PC-3 (cell line): ENCODE measurements around the gene ETV1. TPM values are rescaled to one million over a fixed set of nuclear protein-coding genes. Genes with fewer than 3 reads are reported as not detected.

ENCODE experiments used
- ATAC-seq: fragments of 200-7000 bp; cut with Tn5 transposase; 2 replicates; pipeline ENCODE4 v1.9.1; 2020; ENCODE audit warnings: mild to moderate bottlenecking, moderate library complexity
- BruUV-seq: library from RNA; stranded (reverse); fragments of 400-500 nt; replicated peaks from 2 replicates; lab custom pipeline; 2021; lab: Mats Ljungman, UMichigan
- CTCF ChIA-PET: fragments of 300-600 bp; sonication (Branson Sonifier 250); formaldehyde crosslinking; loops from one replicate; lab custom pipeline; 2022; ENCODE audit warnings: antibody characterized with exemption; lab: Charles Lee
- POLR2A ChIA-PET: fragments of 300-600 bp; sonication (Branson Sonifier 250); formaldehyde crosslinking; loops from one replicate; lab custom pipeline; 2022; ENCODE audit warnings: antibody characterized with exemption; ENCODE audit not compliant: unreplicated experiment; lab: Charles Lee
- DNase-seq: peaks from one replicate; pipeline ENCODE4 v3.0.0-alpha.2; 2015
- H2AFZ ChIP-seq: fragments of 300-600 bp; sonication (generic); 2 replicates; pipeline ENCODE4 v1.6.0; 2016; ENCODE audit warnings: antibody characterized with exemption, low read length
- H3F3A ChIP-seq: fragments of 300-600 bp; sonication (generic); one replicate; pipeline ENCODE4 v1.6.0; 2017; ENCODE audit warnings: antibody characterized with exemption, low read length, control low read depth, mild to moderate bottlenecking; ENCODE audit not compliant: unreplicated experiment
- H3K27ac ChIP-seq: fragments of 300-600 bp; sonication (generic); 2 replicates; pipeline ENCODE4 v1.5.1; 2016; ENCODE audit warnings: mild to moderate bottlenecking, low read length
- H3K27me3 ChIP-seq: fragments of 300-600 bp; sonication (generic); 2 replicates; pipeline ENCODE4 v1.6.1; 2016; ENCODE audit warnings: low read length, mixed read lengths
- H3K36me3 ChIP-seq: fragments of 300-600 bp; sonication (generic); 2 replicates; pipeline ENCODE4 v1.6.1; 2016; ENCODE audit warnings: low read depth, mixed run types, low read length, mixed read lengths
- H3K4me1 ChIP-seq: fragments of 300-600 bp; sonication (generic); 2 replicates; pipeline ENCODE4 v1.5.1; 2016; ENCODE audit warnings: low read length; ENCODE audit not compliant: insufficient read depth
- H3K4me2 ChIP-seq: fragments of 300-600 bp; sonication (generic); 2 replicates; pipeline ENCODE4 v1.6.0; 2016; ENCODE audit warnings: low read length
- H3K4me3 ChIP-seq: fragments of 300-600 bp; sonication (generic); 2 replicates; pipeline ENCODE4 v1.5.1; 2016; ENCODE audit warnings: mild to moderate bottlenecking, low read length, mixed read lengths
- H3K79me2 ChIP-seq: fragments of 300-600 bp; sonication (generic); 2 replicates; pipeline ENCODE4 v1.6.1; 2017; ENCODE audit warnings: low read length, mixed read lengths
- H3K9ac ChIP-seq: fragments of 300-600 bp; sonication (generic); 2 replicates; pipeline ENCODE4 v1.6.0; 2016; ENCODE audit warnings: mild to moderate bottlenecking, low read length
- H3K9me2 ChIP-seq: fragments of 300-600 bp; sonication (generic); replicated peaks from 2 replicates; pipeline ENCODE4 v1.6.1; 2016; ENCODE audit warnings: mixed run types, low read length, mixed read lengths
- H3K9me3 ChIP-seq: fragments of 300-600 bp; sonication (generic); 2 replicates; pipeline ENCODE4 v1.6.1; 2016; ENCODE audit warnings: low read length, mixed read lengths
- H4K20me1 ChIP-seq: fragments of 300-600 bp; sonication (generic); 2 replicates; pipeline ENCODE4 v1.6.1; 2016; ENCODE audit warnings: low read length, mixed read lengths
- CTCF ChIP-seq: fragments of 300-600 bp; sonication (generic); conservative IDR thresholded peaks from 2 replicates; pipeline ENCODE4 v1.5.1; 2017; ENCODE audit warnings: antibody characterized with exemption, low read depth, mild to moderate bottlenecking, low read length
- EZH2 ChIP-seq: fragments of 300-600 bp; sonication (generic); IDR thresholded peaks from one replicate; pipeline ENCODE4 v1.6.1; 2017; ENCODE audit warnings: antibody characterized with exemption, mild to moderate bottlenecking, low read length; ENCODE audit not compliant: unreplicated experiment
- EZH2phosphoT487 ChIP-seq: fragments of 300-600 bp; sonication (generic); IDR thresholded peaks from 2 replicates; pipeline ENCODE4 v1.6.1; 2018; ENCODE audit warnings: mild to moderate bottlenecking, antibody characterized with exemption, low read length, borderline replicate concordance
- intact Hi-C: fragments of 100-400 bp; cut with micrococcal nuclease; formaldehyde crosslinking; loops from 2 replicates; pipeline ENCODE4 v1.9.0; 2023
- total RNA-seq: library from RNA; depleted of rRNA; stranded (reverse); fragments of >200 nt; gene quantifications from 2 replicates; pipeline ENCODE4 v1.2.3, GENCODE V29; 2014

The ETV1 gene
- total RNA-seq, 1 experiment from 2014 or later = 20.6 TPM

DNA sequence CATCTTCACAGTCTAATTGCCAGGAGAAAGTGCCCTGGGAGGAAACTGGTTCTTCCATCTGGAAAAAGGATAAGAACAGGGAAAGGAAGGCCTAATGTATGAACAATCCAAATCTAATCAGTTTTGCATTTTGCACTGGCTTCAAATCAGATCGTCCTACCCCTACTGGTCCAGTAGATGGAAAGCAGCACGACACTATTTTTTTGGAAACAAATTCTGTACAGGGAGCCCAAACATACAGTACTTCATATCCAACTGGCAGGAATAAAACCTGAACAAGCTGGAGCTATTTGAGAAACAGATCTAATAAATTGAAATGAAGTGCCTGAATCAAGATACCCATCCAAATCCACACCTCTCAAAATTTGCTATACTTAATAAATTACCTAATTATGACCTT lies 36.5 kb downstream of the ETV1 start:
- H3K9me2 ChIP-seq = no peaks in the 10 kb centered on the region
- no TSS peak for BruUV-seq
- ATAC-seq (no peak), DNase-seq (no peak)
- no peak for TF ChIP-seq CTCF
- no peak for TF ChIP-seq EZH2phosphoT487
- no peak for TF ChIP-seq EZH2
- H3K27ac ChIP-seq = no peak overlapping the region
- no peaks in the 10 kb centered on the region for H3K27me3 ChIP-seq
- ChIA-PET POLR2A (no interaction called here), CTCF (no interaction called here)
- no peak overlapping the region for H3K9ac ChIP-seq
- no peaks in the 10 kb centered on the region for H3F3A ChIP-seq
- H3K4me3 ChIP-seq = no peak overlapping the region
- no peak overlapping the region for H2AFZ ChIP-seq
- no peaks in the 10 kb centered on the region for H3K36me3 ChIP-seq
- H4K20me1 ChIP-seq = no peaks in the 10 kb centered on the region
- no peak overlapping the region for H3K4me2 ChIP-seq
- no peaks in the 10 kb centered on the region for H3K9me3 ChIP-seq
- no peaks in the 10 kb centered on the region for H3K79me2 ChIP-seq
- no peaks in the 10 kb centered on the region for H3K4me1 ChIP-seq
- intact Hi-C loops = no loop called here

GRCh38 chr7:13949939-13950338 lies 39.5 kb downstream of the ETV1 start:
- Histone ChIP-seq H3K9ac (no peak overlapping the region), H3K9me3 (no peaks in the 10 kb centered on the region), H3K4me2 (no peak overlapping the region), H3K4me3 (no peak overlapping the region), H3K36me3 (no peaks in the 10 kb centered on the region), H3K27ac (no peak overlapping the region), H2AFZ (no peak overlapping the region), H3K4me1 (no peaks in the 10 kb centered on the region), H3K79me2 (no peaks in the 10 kb centered on the region), H3K9me2 (no peaks in the 10 kb centered on the region), H4K20me1 (no peaks in the 10 kb centered on the region), H3K27me3 (no peaks in the 10 kb centered on the region), H3F3A (no peaks in the 10 kb centered on the region)
- ChIA-PET CTCF (no interaction called here), POLR2A (no interaction called here)
- TF ChIP-seq CTCF (no peak), EZH2phosphoT487 (no peak), EZH2 (no peak)
- ATAC-seq (no peak), DNase-seq (no peak)
- BruUV-seq = no TSS peak
- intact Hi-C loops = no loop called here

- no peak for DNase-seq
- Histone ChIP-seq H3K9me3 (no peaks in the 10 kb centered on the region), H3K36me3 (no peaks in the 10 kb centered on the region), H3F3A (no peaks in the 10 kb centered on the region), H2AFZ (no peak overlapping the region), H3K4me3 (no peak overlapping the region), H3K79me2 (no peaks in the 10 kb centered on the region), H3K9me2 (no peaks in the 10 kb centered on the region), H3K9ac (no peak overlapping the region), H3K27ac (no peak overlapping the region), H3K4me2 (no peak overlapping the region), H4K20me1 (no peaks in the 10 kb centered on the region), H3K4me1 (no peaks in the 10 kb centered on the region), H3K27me3 (no peaks in the 10 kb centered on the region)
- ChIA-PET CTCF (no interaction called here), POLR2A (no interaction called here)
- ATAC-seq = no peak
- no TSS peak for BruUV-seq
- TF ChIP-seq EZH2 (no peak), EZH2phosphoT487 (no peak), CTCF (no peak)
- intact Hi-C loops = no loop called here
These were observed 40.0 kb downstream of the ETV1 start for GRCh38 chr7:13949445-13949844.
